ENCODE data around the gene ZNF740. TPM values are rescaled to one million over a fixed set of nuclear protein-coding genes. Genes with fewer than 3 reads are reported as not detected.

The ZNF740 gene
- total and polyA plus RNA-seq, 2 donors (not counting 1 experiment from before 2014, with no cell fraction given) = 35.9 to 117 TPM

DNA sequence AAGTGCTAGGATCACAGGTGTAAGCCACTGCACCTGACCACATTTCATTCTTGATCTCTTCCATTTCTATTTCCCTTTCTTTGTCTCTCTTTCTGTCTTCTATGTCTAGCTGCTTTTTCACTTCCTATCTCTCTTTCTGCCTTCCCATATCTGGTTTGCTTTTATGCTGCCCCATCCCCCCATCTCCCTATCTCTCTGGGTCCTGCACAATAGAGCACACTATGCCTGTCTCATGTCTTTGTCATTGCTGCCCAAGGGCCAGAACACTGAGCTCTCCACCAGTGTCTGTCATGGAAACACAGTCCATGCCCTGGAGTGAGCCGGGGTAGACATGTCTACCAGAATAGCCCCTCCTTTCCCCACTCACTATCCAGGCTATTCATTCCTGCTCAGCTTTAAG lies 63.8 kb downstream of the ZNF740 start:
- 80% methylated on average over 1 of the region's 1 CpG for WGBS (ENCODE audit: insufficient coverage)
- Mint-ChIP-seq H3K27ac (no peak overlapping the region), H3K9me3 (ENCODE audit: insufficient read depth) (no peaks in the 10 kb centered on the region), H3K27me3 (peaks cover 8% of the 10 kb centered on the region), H3K4me1 (peaks cover 16% of the 10 kb centered on the region), H3K4me3 (no peak overlapping the region)
- no peak overlapping the region for H3K9ac ChIP-seq (ENCODE audit: low read length)
- H3K27ac ChIP-seq (ENCODE audit: low read length in 2 of 2) = no peak overlapping the region
- H2AFZ ChIP-seq (ENCODE audit: insufficient read depth, low read depth, low read length, poor library complexity, severe bottlenecking) = no peak overlapping the region
- DNase-seq (no peak), ATAC-seq (ENCODE audit: low read depth) (no peak)
- intact Hi-C loops (cut with micrococcal nuclease) = no loop called here
- CTCF ChIA-PET = interaction anchor here (1.4 to 2.0 kb wide), 4 partner anchors 23 to 43 kb away, joined by 5 to 6 read pairs (median 6); no protein-coding TSS in a partner anchor
- H3K27me3 ChIP-seq (replicated peaks in 1 of 4; ENCODE audit: control extremely low read depth in 1 of 4, control insufficient read depth in 3 of 4, insufficient read depth in 4 of 4, low read length in 3 of 4) = peaks cover 0 to 4% (median 0%) of the 10 kb centered on the region in 4 experiments
- H3K4me1 ChIP-seq (ENCODE audit: control insufficient read depth in 2 of 2, insufficient read depth in 2 of 2, low read length in 2 of 2) = peaks cover 9 to 14% of the 10 kb centered on the region in 2 donors
- H3K36me3 ChIP-seq (replicated peaks in 1 of 2; ENCODE audit: control extremely low read depth in 1 of 2, control insufficient read depth in 1 of 2, extremely low read depth in 1 of 2, insufficient read depth in 2 of 2, low read length in 1 of 2) = no peaks in the 10 kb centered on the region
- no peak overlapping the region for H3K4me3 ChIP-seq (ENCODE audit: control extremely low read depth in 1 of 5, extremely low read depth in 1 of 5, insufficient read depth in 1 of 5, low read depth in 2 of 5, low read length in 4 of 5)
- H3K79me2 ChIP-seq (ENCODE audit: control insufficient read depth, insufficient read depth, low read length) = no peaks in the 10 kb centered on the region
- H3K4me2 ChIP-seq (replicated peaks; ENCODE audit: low read depth, low read length, poor library complexity, severe bottlenecking) = no peak overlapping the region
- TF ChIP-seq, protein P1, sequence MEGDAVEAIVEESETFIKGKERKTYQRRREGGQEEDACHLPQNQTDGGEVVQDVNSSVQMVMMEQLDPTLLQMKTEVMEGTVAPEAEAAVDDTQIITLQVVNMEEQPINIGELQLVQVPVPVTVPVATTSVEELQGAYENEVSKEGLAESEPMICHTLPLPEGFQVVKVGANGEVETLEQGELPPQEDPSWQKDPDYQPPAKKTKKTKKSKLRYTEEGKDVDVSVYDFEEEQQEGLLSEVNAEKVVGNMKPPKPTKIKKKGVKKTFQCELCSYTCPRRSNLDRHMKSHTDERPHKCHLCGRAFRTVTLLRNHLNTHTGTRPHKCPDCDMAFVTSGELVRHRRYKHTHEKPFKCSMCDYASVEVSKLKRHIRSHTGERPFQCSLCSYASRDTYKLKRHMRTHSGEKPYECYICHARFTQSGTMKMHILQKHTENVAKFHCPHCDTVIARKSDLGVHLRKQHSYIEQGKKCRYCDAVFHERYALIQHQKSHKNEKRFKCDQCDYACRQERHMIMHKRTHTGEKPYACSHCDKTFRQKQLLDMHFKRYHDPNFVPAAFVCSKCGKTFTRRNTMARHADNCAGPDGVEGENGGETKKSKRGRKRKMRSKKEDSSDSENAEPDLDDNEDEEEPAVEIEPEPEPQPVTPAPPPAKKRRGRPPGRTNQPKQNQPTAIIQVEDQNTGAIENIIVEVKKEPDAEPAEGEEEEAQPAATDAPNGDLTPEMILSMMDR (IDR thresholded peaks at IDR 0.05) = no peak
- TF ChIP-seq EZH2 (IDR thresholded peaks at IDR 0.05; ENCODE audit: borderline replicate concordance, insufficient read depth, low read depth, low read length, poor library complexity, severe bottlenecking) = no peak
- no peaks in the 10 kb centered on the region for H4K20me1 ChIP-seq (ENCODE audit: control insufficient read depth, insufficient read depth, low read length, poor library complexity, severe bottlenecking)
- no peaks in the 10 kb centered on the region for H3K9me3 ChIP-seq (ENCODE audit: control extremely low read depth in 1 of 3, control insufficient read depth in 2 of 3, insufficient read depth in 1 of 3, low read length in 2 of 3)
- POLR2A ChIA-PET = no interaction called here

Small RNA genes within 50 kb of the gene (small RNA-seq; reads per million reads assigned to genes)
- gene HIGD1AP1 (ENCODE audit: insufficient read length, low read depth, low replicate concordance) = not detected
- gene RNU6-333P (ENCODE audit: insufficient read length, low read depth, low replicate concordance) = not detected

Other genes starting within 250 kb of the ZNF740 start
- gene KRT18, start 231.6 kb upstream of the ZNF740 start, total RNA-seq = 4.3 and 4.7 TPM in 2 replicates
- 3.3 TPM in 2 replicates for gene KRT18, start 231.6 kb upstream of the ZNF740 start, polyA plus RNA-seq
- gene EIF4B, start 174.3 kb upstream of the ZNF740 start, total RNA-seq = 631 and 674 TPM in 2 replicates
- 252 and 286 TPM in 2 replicates for gene EIF4B, start 174.3 kb upstream of the ZNF740 start, polyA plus RNA-seq
- 0.24 and 1.3 TPM in 2 replicates for gene TNS2, start 130.7 kb upstream of the ZNF740 start, total RNA-seq
- gene TNS2, start 130.7 kb upstream of the ZNF740 start, polyA plus RNA-seq = 0.32 and 0.60 TPM in 2 replicates
- gene SPRYD3, start 101.3 kb upstream of the ZNF740 start, total RNA-seq = 39.8 and 43.3 TPM in 2 replicates
- 15.9 and 16.3 TPM in 2 replicates for gene SPRYD3, start 101.3 kb upstream of the ZNF740 start, polyA plus RNA-seq
- not detected in 2 replicates for gene IGFBP6, start 83.1 kb upstream of the ZNF740 start, total RNA-seq
- 0.30 TPM in 1 of 2 replicates, not detected in the other for gene IGFBP6, start 83.1 kb upstream of the ZNF740 start, polyA plus RNA-seq
- not detected in 2 replicates for gene SOAT2, start 77.2 kb upstream of the ZNF740 start, total RNA-seq
- gene SOAT2, start 77.2 kb upstream of the ZNF740 start, polyA plus RNA-seq = 0.31 TPM in 1 of 2 replicates, not detected in the other
- 56.3 and 57.0 TPM in 2 replicates for gene CSAD, start 203 bp downstream of the ZNF740 start, total RNA-seq
- 64.6 and 91.2 TPM in 2 replicates for gene CSAD, start 203 bp downstream of the ZNF740 start, polyA plus RNA-seq
- gene ITGB7, start 26.5 kb downstream of the ZNF740 start, total RNA-seq = 190 and 199 TPM in 2 replicates
- gene ITGB7, start 26.5 kb downstream of the ZNF740 start, polyA plus RNA-seq = 216 and 265 TPM in 2 replicates
- 15.0 and 16.7 TPM in 2 replicates for gene RARG, start 51.5 kb downstream of the ZNF740 start, total RNA-seq
- 6.7 and 8.8 TPM in 2 replicates for gene RARG, start 51.5 kb downstream of the ZNF740 start, polyA plus RNA-seq
- 1.7 and 2.4 TPM in 2 replicates for gene ESPL1, start 87.6 kb downstream of the ZNF740 start, total RNA-seq
- 0.88 and 1.1 TPM in 2 replicates for gene ESPL1, start 87.6 kb downstream of the ZNF740 start, polyA plus RNA-seq
- gene PFDN5, start 114.8 kb downstream of the ZNF740 start, total RNA-seq = 627 and 654 TPM in 2 replicates
- 1,319 and 1,584 TPM in 2 replicates for gene PFDN5, start 114.8 kb downstream of the ZNF740 start, polyA plus RNA-seq
- 48.4 and 59.3 TPM in 2 replicates for gene MYG1, start 119.0 kb downstream of the ZNF740 start, total RNA-seq
- 34.7 and 46.4 TPM in 2 replicates for gene MYG1, start 119.0 kb downstream of the ZNF740 start, polyA plus RNA-seq
- 65.1 and 68.4 TPM in 2 replicates for gene AAAS, start 140.9 kb downstream of the ZNF740 start, total RNA-seq
- gene AAAS, start 140.9 kb downstream of the ZNF740 start, polyA plus RNA-seq = 88.1 and 97.1 TPM in 2 replicates
- gene SP7, start 155.6 kb downstream of the ZNF740 start, total RNA-seq = not detected in 2 replicates
- 0.30 and 0.34 TPM in 2 replicates for gene SP7, start 155.6 kb downstream of the ZNF740 start, polyA plus RNA-seq
- gene SP1, start 199.5 kb downstream of the ZNF740 start, total RNA-seq = 129 and 131 TPM in 2 replicates
- gene SP1, start 199.5 kb downstream of the ZNF740 start, polyA plus RNA-seq = 26.0 and 30.1 TPM in 2 replicates
- not detected in 2 replicates for gene AMHR2, start 243.1 kb downstream of the ZNF740 start, total RNA-seq
- not detected in 2 replicates for gene AMHR2, start 243.1 kb downstream of the ZNF740 start, polyA plus RNA-seq

Measured in B cell (primary cell).